HG03558 (cell line): Measurements from ENCODE around the gene STK17B.

ENCODE experiments used
- ATAC-seq: cut with Tn5 transposase; IDR thresholded peaks from one replicate; pipeline ENCODE4 v1.9.1; 2021; ENCODE audit warnings: moderate number of reproducible peaks; ENCODE audit not compliant: unreplicated experiment; ENCODE audit errors: extremely low read depth

STK17B gene

DNA sequence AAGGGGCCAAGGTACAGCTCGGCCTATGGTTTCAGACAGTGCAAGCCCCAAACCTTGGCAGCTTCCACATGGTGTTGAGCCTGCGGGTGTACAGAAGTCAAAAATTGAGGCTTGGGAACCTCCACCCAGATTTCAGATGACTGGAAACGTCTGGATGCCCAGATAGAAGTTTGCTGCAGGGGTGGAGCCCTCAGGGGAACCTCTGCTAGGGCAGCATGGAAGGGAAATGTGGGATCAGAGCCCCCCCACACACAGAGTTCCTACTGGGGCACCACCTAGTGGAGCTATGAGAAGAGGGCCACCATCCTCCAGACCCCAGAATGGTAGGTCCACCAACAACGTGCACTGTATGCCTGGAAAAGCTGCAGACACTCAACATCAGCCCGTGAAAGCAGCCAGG lies 87.8 kb downstream of the STK17B start:
- no peak for ATAC-seq
